BE2C (cell line): ENCODE measurements around the gene F2R.

ENCODE experiments used
- DNase-seq: peaks from one replicate; pipeline ENCODE4 v3.0.0-alpha.2; 2020
- H3K27me3 ChIP-seq: fragments of 250-450 bp; sonication (Bioruptor Pico); 2 replicates; pipeline ENCODE4 v1.5.1; 2020; ENCODE audit warnings: mild to moderate bottlenecking
- H3K36me3 ChIP-seq: fragments of 250-450 bp; sonication (Bioruptor Pico); 2 replicates; pipeline ENCODE4 v1.5.1; 2020; ENCODE audit warnings: mild to moderate bottlenecking
- H3K4me1 ChIP-seq: fragments of 250-450 bp; sonication (Bioruptor Pico); 2 replicates; pipeline ENCODE4 v1.5.1; 2020
- H3K4me3 ChIP-seq: 2 replicates; pipeline ENCODE4 v1.5.1; 2011; ENCODE audit warnings: low read depth, low read length
- H3K9me3 ChIP-seq: fragments of 250-450 bp; sonication (Bioruptor Pico); 2 replicates; pipeline ENCODE4 v1.5.1; 2020
- TF ChIP-seq, protein P1 (sequence below): IDR thresholded peaks from 2 replicates; pipeline ENCODE4 v1.5.1; 2012; ENCODE audit warnings: mild to moderate bottlenecking, low read depth, low read length

Gene F2R

GRCh38 chr5:76700571-76700970, 15.4 kb upstream of the F2R start:
- TF ChIP-seq, protein P1, sequence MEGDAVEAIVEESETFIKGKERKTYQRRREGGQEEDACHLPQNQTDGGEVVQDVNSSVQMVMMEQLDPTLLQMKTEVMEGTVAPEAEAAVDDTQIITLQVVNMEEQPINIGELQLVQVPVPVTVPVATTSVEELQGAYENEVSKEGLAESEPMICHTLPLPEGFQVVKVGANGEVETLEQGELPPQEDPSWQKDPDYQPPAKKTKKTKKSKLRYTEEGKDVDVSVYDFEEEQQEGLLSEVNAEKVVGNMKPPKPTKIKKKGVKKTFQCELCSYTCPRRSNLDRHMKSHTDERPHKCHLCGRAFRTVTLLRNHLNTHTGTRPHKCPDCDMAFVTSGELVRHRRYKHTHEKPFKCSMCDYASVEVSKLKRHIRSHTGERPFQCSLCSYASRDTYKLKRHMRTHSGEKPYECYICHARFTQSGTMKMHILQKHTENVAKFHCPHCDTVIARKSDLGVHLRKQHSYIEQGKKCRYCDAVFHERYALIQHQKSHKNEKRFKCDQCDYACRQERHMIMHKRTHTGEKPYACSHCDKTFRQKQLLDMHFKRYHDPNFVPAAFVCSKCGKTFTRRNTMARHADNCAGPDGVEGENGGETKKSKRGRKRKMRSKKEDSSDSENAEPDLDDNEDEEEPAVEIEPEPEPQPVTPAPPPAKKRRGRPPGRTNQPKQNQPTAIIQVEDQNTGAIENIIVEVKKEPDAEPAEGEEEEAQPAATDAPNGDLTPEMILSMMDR = no peak
- Histone ChIP-seq H3K9me3 (no peaks in the 10 kb centered on the region), H3K27me3 (peaks cover 53% of the 10 kb centered on the region), H3K36me3 (no peaks in the 10 kb centered on the region), H3K4me3 (no peak overlapping the region), H3K4me1 (no peaks in the 10 kb centered on the region)
- no peak for DNase-seq

DNA sequence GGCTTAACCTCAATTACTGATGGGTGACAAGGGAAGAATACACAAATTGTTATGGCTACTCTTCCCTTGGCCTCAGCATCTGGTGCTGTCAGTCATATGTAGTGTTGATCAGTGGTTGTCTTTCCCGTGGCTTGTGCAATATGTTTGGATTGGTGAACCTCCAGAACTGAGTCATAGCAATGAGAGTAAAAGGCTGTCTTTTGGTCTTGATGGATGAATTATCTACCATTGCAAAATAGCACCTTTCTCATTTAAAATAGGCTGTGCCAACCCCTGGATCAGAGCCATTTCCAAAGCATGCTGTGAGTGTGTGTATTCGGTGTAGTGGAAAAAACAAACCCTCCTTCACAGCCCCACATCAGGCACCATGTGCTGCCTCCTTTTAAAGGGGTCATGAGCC, 14.6 kb upstream of the F2R start:
- TF ChIP-seq, protein P1 = no peak
- Histone ChIP-seq H3K36me3 (no peaks in the 10 kb centered on the region), H3K4me3 (no peak overlapping the region), H3K9me3 (no peaks in the 10 kb centered on the region), H3K27me3 (peaks cover 55% of the 10 kb centered on the region), H3K4me1 (no peaks in the 10 kb centered on the region)
- no peak for DNase-seq

GRCh38 chr5:76703707-76704106, 12.2 kb upstream of the F2R start:
- H3K36me3 ChIP-seq = no peaks in the 10 kb centered on the region
- TF ChIP-seq, protein P1 = no peak
- peaks cover 60% of the 10 kb centered on the region for H3K27me3 ChIP-seq
- DNase-seq = no peak
- no peaks in the 10 kb centered on the region for H3K4me1 ChIP-seq
- no peak overlapping the region for H3K4me3 ChIP-seq
- H3K9me3 ChIP-seq = no peaks in the 10 kb centered on the region

- TF ChIP-seq, protein P1 = no peak
- H3K36me3 ChIP-seq = no peaks in the 10 kb centered on the region
Measured at GRCh38 chr5:76704131-76704663, 11.7 kb upstream of the F2R start.

GRCh38 chr5:76705574-76705973, 10.4 kb upstream of the F2R start:
- Histone ChIP-seq H3K36me3 (no peaks in the 10 kb centered on the region), H3K9me3 (no peaks in the 10 kb centered on the region), H3K27me3 (peaks cover 67% of the 10 kb centered on the region), H3K4me3 (no peak overlapping the region), H3K4me1 (no peaks in the 10 kb centered on the region)
- DNase-seq = no peak
- TF ChIP-seq, protein P1 = no peak

More at GRCh38 chr5:76704131-76704663, 11.7 kb upstream of the F2R start:
- H3K9me3 ChIP-seq = no peaks in the 10 kb centered on the region
- H3K4me1 ChIP-seq = no peaks in the 10 kb centered on the region
- DNase-seq = no peak
- H3K27me3 ChIP-seq = peaks cover 60% of the 10 kb centered on the region
- no peak overlapping the region for H3K4me3 ChIP-seq

- DNase-seq = no peak
- H3K36me3 ChIP-seq = no peaks in the 10 kb centered on the region
- H3K4me1 ChIP-seq = no peaks in the 10 kb centered on the region
- TF ChIP-seq, protein P1 = no peak
- H3K9me3 ChIP-seq = no peaks in the 10 kb centered on the region; the same call in 1 of the 2 replicates
- H3K4me3 ChIP-seq = no peak overlapping the region
- H3K27me3 ChIP-seq = peaks cover 79% of the 10 kb centered on the region
Measured at GRCh38 chr5:76709762-76710161, 6.2 kb upstream of the F2R start.
